Occipital lobe (tissue), 2 donors: ENCODE measurements around the gene APEH. TPM values are rescaled to one million over a fixed set of nuclear protein-coding genes. Genes with fewer than 3 reads are reported as not detected.
"Not testable (repeated sequence)": the region's sequence is repeated elsewhere in the genome, so short reads cannot be mapped to it uniquely, and the experiment has no call there.

Experiments used
- DNase-seq: peaks from one replicate; lab custom pipeline; 2025; lab: John Stamatoyannopoulos, UW
- total RNA-seq: library from RNA; depleted of rRNA; stranded (reverse); fragments of >200 nt; gene quantifications from one replicate; pipeline ENCODE4 v1.2.3, GENCODE V29; 2014

Gene APEH
- total RNA-seq, 1 donor from 2014 or later = 65.4 TPM

DNA sequence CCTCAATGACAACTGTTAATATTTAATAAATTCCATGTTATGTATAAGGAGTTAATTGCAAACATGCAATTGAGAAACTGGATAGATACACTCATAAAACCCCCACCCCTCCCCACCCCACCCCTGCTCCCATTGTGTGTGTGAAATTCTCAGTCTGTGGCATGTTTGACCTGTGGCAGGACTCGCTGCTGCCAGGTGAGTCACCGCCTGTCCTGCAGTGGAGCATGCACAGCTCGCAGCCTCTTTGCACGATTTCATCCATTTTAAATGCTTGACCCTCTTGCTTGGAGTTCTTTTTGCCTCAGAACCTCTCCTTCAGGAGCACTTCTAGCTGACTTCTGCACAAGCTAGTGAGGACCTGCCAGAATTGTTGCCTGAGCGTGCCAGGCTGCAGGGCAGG, 5.3 kb upstream of the APEH start:
- DNase-seq = no peak

DNA sequence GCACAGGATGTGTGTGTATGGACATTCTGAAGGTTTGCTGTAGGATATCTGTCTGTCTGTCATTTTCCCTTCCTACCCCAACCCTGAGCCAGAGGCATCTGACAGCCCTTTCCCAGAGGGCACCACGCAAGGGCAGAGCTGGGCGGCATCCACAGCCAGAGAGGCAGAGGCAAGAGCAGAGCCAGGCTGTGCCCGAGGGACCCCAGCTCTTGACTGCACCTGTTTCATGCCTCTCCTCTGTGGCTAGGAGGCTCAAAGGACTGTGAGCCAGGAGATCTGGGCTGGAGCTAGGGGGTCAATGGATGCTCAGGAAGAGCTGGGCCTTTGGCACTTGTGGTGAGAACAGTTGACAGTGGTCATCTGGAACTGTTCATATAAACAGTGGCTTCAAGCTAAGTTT, 4.8 kb upstream of the APEH start:
- no peak for DNase-seq

DNA sequence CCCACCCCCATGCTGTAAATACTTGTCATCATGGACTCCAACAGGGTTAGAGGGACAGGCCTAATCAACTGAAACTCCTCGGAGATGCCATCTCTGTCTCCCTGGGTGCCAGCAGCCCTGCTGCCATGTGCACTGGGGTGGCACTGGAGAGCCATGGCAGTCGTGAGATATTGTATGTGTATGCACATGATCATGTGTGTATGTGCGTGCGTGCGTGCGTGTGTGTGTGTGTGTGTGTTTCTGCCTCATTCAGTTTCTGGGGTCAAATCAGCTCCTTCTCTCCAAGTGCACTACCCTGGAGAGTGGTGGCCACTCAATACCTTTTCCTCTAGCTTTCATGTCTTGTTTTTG, 3.2 kb upstream of the APEH start:
- DNase-seq = no peak

DNA sequence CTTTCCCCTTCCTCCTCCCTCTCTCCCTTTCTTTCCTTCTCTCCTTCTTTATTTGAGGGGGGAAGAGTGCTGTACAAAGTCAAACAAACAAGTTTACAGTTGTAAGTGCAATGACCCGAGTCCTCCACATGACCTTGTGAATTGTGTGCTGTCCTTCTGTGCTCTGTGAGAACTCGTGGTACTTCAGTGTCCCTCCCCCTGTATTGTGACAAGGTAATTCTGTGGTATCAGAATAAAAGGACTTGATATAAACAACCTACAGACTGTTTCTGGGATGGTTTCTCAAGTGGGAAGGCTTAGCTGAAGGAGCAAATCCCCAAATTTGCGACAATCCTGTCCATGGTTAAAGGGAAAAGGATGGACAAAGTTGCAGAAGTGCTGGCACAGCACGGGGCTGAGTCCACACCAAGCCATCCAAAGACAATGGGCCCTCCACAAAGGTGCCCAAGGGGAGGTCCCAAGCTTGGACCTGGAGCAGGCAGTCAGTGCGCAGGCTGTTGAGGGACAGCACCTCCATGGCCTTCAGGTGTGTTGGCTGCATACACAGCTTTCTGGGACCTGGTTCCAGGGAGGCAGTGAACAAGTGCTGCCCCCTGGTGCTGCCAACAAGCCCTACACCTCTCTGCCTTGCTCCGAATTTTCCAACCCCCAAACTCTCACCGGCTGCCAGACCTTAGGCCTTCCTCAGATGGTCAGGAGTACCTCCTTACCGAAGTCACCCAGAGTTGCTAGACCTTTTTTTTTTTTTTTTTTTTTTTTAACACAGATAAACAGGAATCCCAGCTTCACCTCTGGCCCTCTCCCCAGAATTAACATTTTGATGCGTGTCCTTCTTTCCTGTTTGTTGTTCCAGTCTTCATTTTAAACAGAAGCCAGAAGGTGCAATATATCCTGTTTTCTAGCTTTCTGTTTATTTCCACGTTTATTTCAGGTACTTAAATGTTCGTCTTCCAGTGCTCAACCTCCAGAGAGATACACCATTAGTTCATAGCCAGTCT, 2.6 kb upstream of the APEH start:
- no peak for DNase-seq

DNA sequence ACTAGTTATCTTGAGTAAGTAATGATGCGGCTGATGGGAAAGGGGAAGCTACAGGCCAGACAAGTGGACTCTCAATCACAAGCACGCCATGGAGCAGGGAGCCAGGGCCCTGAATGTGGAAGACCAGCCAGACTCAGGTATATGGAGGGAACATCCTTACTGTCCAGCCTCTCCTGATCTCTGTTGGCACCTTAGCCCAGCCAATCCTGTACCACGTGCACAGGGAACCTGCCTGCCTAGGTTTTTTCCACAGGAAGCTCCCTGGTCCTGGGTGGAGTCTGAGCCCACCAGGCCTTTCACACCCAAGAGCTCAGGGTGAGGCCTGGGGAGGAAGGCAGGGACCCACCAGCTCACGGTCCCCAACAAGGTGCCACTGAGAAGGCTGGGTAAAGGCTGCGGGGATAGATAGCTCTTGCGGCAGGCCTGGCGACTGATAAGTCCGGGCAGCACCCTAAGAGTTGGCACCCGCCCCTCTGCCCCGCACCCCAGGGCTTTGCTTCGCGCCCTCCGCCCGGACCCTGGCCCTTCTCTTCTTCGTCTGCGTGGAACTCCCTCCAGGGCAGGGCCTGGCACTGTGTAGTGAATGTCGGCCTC, 933 bp upstream of the APEH start:
- no peak for DNase-seq

DNA sequence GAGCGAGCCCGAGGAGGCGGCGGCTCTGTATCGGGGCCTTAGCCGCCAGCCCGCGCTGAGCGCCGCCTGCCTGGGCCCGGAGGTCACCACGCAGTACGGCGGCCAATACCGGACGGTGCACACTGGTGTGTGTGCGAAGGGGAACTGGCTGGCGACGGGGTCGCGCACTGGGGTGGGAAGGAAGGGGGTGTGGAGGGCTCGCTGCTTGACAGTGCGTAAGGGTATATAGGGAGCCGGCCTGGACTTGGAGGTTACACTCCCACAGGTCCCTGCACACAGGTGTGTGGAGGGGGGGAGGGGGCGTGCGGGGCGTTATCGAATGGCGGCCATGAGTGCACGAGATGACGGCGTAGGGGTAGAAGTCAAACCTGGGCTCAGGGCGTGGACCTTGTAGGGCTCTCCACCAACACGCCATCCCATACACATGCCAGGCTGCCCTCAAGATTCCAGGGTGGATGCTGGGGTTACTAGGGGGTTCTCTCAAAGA, 389 bp downstream of the APEH start:
- no peak for DNase-seq

DNA sequence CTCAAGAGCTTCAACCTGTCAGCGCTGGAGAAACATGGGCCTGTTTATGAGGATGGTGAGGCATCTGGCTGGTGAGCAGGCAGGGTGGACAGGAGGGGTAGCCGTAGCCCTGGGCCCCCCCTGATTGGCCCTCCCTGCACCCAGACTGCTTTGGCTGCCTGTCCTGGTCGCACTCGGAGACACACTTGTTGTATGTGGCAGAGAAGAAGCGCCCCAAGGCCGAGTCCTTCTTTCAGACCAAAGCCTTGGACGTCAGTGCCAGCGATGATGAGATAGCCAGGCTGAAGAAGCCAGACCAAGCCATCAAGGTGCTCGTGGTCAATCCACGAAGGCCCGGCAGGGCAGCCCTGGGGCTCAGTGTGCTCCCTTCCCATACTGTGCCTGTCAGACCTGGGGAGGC, 1.8 kb downstream of the APEH start:
- no peak for DNase-seq

DNA sequence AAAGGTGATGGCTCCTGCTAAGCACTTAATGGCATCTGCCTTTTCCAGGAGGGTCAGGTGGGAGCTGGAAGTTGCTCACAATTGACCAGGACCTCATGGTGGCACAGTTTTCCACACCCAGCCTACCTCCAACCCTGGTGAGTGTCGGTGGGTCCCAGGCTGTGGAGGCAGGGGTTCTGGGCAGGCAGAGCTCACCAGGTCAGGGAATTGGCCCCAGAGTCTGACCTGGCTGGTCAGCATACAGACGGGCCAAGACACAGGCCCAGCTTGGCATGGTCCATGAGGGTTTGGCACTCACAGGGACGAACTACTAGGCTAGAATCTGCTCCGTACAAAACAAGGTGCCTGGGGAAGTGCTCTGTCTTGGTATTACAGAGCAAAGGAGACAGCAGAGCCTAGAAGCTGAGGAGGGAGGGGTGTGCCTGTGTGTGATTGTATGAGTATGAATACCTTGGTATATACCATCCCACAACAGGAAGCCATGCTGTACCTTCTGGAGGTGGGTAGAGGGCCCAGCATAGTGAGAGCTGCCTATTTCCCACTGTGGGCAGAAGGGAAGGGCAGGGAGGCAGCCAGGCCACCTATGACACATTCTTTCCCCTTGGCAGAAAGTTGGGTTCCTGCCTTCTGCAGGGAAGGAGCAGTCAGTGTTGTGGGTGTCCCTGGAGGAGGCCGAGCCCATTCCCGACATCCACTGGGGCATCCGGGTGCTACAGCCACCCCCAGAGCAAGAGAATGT, 6.5 kb downstream of the APEH start:
- DNase-seq = no peak

DNA sequence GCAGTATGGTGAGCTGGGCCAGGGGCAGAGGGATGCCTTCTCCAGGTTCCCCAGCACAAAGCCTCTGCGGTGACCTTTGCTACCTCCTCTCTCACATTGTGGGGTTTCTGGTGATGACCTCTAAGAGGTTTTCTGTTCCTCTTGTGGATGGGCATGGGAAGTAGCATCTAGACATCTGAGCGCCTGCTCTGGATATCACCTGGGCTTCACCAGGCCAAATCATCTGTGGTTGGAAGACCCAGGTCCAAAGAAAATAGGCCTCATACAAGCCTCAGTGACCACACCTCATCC, 7.0 kb downstream of the APEH start:
- DNase-seq = no peak

DNA sequence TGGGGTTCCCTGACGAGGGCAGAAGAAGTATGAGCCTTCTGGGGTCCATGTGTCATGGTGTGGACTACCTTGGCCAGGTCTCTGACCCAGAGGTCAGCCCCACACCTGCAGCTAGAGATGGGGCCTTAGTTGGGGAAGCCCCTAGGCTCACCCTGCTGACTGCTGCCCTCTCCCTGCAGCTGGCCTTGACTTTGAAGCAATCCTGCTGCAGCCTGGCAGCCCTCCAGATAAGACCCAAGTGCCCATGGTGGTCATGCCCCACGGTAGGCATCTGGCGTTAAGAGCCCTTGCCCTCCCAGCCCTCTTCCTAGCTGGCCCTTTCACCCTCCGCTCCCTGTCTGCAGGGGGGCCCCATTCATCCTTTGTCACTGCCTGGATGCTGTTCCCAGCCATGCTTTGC, 7.4 kb downstream of the APEH start:
- no peak for DNase-seq

DNA sequence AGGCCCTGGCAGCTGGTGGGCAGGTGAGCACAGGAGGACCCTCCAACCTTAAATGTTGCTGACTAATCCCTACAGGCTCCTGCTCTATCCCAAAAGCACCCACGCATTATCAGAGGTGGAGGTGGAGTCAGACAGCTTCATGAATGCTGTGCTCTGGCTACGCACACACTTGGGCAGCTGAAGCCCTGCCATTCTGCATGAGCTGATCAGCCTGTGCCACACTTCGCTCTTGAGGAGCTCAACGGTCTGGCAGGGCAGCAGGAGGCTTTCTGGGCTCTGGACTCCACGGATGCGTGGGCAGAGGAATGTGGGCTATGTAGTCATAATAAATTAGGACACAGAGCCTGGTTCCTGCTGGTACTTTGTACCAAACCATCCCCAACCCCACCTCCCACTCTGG, 9.0 kb downstream of the APEH start:
- no peak for DNase-seq

DNA sequence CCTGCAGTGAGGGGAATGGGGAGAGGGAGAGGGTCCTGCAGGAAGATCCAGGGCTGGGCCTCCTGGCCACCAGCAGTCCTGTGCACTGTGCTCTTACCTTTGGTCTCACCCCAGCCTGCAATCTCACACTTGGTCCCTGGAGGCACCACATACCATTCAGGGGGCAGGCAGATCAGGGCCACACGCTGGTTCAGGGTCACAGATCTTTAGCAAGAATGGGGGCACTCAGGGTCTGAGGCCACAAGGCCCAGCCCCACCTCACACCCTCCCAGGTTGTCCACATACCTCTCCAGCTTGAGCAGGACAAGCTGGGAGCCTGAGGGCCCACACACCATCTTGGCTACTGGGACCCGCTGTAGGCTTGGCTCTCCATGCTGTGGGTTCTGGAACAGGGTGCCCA, 10.3 kb downstream of the APEH start:
- not testable (repeated sequence) for DNase-seq

DNA sequence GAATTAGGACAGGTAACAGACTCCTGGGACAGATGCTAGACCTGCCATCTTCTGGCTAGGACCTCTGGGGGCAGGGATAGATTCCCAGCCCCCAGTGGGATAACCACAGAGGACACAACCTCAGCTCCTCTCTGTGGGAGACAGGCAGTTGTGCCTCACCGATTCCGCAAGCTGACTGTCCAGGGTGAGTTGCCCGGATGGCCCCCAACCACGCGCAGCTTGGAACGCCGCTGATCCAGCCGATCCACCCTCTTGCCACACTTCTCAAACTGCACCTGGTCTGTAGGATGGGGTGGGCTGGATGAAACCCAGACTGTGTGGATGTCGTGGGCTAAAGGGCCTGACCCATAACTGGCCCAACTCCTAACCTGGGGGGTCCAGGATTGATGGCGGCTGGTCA, 11.0 kb downstream of the APEH start:
- DNase-seq = not testable (repeated sequence)

DNA sequence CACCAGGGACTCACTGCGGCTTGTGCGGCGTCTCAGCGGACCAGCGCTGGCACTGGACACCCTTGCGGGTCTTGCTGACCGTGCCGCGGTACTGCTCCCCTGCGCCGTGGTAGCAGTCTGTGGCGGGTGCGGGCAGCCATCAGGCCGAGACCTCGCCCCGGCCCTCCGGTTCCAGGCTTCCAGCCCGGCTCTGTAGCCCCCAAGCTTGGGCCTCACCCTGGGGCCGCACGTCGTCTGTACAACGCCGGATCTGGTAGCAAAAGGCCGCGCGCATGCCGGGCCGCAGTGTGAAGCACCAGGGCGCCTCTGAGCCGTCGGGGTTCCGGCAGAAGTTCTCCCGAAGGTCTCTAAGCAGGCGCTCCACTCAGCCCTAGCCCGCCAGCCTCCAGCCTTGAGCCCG, 11.7 kb downstream of the APEH start:
- not testable (repeated sequence) for DNase-seq

DNA sequence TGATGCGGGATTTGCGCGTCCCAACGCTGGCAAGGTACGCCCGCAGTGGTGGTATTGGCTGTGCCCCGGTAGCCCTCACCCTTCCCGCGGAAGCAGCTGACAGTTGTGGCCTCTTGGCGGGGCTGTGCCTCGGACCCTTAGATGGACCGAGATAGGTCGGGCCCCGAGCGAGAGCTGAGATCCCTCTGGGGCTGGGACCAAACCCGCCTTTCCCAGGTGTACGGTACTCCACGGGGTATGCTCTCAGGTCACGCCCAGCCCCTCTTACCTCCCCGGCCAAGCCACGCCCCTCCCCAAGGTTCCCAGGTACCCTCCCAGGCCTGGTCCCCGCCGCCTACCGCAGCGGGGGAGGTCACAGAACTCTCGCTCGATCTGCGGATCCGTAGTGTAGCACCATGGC, 12.2 kb downstream of the APEH start:
- DNase-seq = not testable (repeated sequence)

DNA sequence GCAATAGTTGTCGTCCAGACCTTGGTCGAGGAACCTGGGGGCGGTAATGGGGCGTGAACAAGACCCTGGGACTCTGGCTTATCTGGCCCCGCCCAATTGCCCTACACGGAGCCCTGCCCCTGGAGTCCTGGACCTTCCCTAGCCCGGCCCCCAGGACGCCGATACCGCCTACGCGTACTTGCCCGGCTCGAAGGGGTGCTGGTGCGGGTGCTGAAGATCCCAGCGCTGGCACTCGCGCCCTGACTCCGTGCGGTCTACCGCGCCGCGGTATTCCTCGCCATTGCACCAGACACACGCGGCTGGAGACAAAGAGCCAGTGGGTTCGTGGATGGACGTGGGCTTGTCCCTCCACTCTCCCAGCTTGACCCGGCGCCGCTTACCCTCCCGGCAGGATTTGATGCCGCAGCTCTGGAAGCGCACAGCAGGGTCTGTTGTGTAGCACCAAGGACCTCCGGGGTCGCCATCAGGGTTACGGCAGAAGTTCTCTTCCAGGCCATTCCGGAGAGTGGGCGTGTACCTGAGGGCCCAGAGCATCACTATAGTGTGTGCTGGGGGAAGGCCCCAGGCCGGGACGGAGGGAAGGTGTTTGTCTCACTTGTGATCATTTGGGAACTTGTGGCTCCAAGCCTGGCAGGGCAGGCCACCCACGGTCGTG, 12.7 kb downstream of the APEH start:
- not testable (repeated sequence) for DNase-seq

DNA sequence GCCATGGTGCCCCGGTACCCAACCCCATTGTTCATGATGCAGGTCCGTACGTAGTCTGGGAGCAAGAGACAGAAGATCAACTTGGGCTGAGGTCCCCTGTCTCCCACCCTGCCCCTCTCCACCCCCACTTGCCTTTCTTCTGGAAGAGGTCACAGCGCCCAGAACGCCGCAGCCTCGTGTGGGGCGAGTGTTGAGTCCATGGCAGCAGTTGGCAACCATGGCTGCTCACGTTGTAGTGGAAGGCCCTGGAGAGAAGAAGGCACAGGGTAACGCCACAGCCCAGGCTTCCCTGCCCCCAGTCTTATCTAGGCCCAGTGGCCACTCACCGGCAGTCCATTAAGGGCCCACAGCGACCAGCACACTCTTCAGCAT, 13.3 kb downstream of the APEH start:
- DNase-seq = not testable (repeated sequence)

DNA sequence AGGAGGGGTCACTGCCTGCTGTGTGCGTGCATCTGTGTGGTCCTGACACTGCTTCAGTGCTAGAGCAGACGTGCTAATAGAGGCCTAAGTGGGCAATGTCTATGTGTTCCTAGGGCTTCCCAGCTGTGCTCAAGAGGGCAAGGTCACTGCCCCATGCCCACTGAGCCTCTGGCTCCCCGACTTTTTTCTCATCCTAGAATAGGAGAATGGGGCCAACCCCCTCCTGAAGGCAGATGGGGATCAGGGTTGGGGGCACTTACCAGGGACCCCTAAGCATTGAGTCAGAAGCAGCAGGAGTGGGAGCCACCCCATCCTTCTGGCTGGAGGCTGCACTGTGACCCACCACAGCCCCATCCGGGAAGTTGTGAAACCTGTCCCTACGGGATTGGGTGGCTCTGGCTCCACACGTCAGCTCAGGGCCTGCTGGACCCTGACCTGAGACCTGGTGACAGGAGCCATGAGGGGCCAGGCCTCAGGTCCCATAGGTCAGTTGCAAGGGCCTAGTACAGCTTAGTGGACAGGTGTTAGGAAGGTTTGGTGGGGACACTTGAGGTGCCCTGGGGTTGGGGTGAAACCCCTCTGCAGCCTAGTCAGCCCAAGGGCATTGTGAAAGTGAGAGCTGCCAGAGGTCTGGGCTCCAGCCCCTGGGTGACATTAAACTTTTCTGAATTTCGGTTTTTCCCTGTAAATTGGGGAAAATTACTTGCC, 14.3 kb downstream of the APEH start:
- not testable (repeated sequence) for DNase-seq

DNA sequence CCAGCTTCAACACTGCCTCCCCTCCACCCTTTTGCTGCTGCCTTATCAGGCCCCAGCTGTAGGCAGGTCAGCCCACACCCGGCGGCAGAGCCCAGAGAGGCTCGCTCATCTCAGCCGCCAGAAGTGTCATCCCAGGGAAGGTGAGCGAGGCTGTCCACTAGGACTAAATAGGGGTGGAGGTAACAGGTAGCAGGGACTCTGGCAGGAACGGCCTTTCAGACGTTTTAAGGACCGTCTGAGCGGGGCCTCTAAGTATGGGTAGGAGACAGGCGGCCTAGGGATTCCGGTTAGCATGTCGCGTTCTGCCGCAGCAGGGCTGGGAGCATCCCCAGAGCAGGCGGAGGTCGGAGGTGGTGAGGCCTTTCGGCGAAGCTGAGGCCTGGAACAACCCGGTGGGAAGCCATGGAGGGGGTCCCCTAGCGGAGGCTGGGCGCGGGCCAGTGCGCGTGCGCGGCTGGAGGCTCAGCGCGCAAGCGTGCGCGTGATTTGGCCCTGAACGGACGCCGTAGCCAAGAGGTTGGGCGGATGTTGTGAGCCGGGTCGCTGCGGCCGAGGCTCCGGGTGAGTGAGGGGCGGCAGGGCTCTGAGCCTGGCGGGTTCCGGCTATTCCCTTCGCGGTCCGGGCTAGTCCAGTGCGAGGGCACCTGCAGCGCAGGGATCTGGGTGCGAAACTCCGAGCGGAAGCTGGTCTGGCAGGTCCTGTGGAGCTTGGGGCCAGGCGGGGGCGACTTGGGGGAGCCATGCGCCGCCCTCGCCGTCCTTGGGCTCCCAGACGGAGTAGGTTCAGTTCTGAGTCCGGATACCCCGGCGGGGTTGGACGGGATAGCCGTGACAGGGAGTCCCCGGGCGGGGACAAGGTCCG, 15.1 kb downstream of the APEH start, which contains the start of the genes MST1 and RNF123:
Gene MST1, minus strand, starts transcription at position 429 of the 862 bp plus-strand sequence. CDS start 783 bp downstream, outside the sequence.
Gene RNF123, plus strand, starts transcription at position 512 of the 862 bp plus-strand sequence. CDS start 1,609 bp downstream, outside the sequence.
- DNase-seq = no peak
